ENCODE measurements around the gene TMEM207. TPM values are rescaled to one million over a fixed set of nuclear protein-coding genes. Genes with fewer than 3 reads are reported as not detected.

The TMEM207 gene
- total RNA-seq, 1 experiment from 2014 or later = not detected

GRCh38 chr3:190388703-190389102 is 61.0 kb downstream of the TMEM207 start:
- TF ChIP-seq CTCF (conservative IDR thresholded peaks at IDR 0.05) = no peak
- WGBS (ENCODE audit: extremely low coverage, insufficient read length, low lambda C conversion rate) = no CpG with 5 or more reads among the region's 3 CpGs

More at GRCh38 chr3:190388703-190389102, 61.0 kb downstream of the TMEM207 start:
- no peak overlapping the region for H2BK5ac ChIP-seq (ENCODE audit: insufficient read length, low read length)
- no peak overlapping the region for H3K9ac ChIP-seq (ENCODE audit: extremely low read depth, insufficient read length, low read length)
- no peak overlapping the region for H2AFZ ChIP-seq (ENCODE audit: low read length)
- H2BK12ac ChIP-seq (ENCODE audit: insufficient read length, low read depth, low read length) = no peak overlapping the region
- H3K4me3 Mint-ChIP-seq = no peak overlapping the region
- no peaks in the 10 kb centered on the region for H3K36me3 Mint-ChIP-seq (ENCODE audit: insufficient read depth in 1 of 3, low read depth in 3 of 3)
- no peaks in the 10 kb centered on the region for H3K27me3 Mint-ChIP-seq (ENCODE audit: low read depth)
- no peaks in the 10 kb centered on the region for H4K20me1 ChIP-seq (ENCODE audit: control insufficient read depth, insufficient read depth, insufficient read length)
- H3K27me3 ChIP-seq (ENCODE audit: insufficient read depth, low read length) = no peaks in the 10 kb centered on the region
- H3K27ac Mint-ChIP-seq = no peak overlapping the region
- no peaks in the 10 kb centered on the region for H3K9me3 Mint-ChIP-seq
- no peak for DNase-seq
- no peak overlapping the region for H2BK20ac ChIP-seq (ENCODE audit: low read depth, low read length, poor library complexity, severe bottlenecking)
- no peak overlapping the region for H3K4ac ChIP-seq (ENCODE audit: low read depth, low read length)
- H4K8ac ChIP-seq (replicated peaks; ENCODE audit: insufficient read length, low read depth, low read length) = no peak overlapping the region
- no peaks in the 10 kb centered on the region for H3K79me1 ChIP-seq (ENCODE audit: insufficient read depth, low read depth, low read length, poor library complexity, severe bottlenecking)
- no peaks in the 10 kb centered on the region for H3K23me2 ChIP-seq (ENCODE audit: insufficient read length, low read depth, low read length, poor library complexity, severe bottlenecking)
- no peak overlapping the region for H2AK5ac ChIP-seq (ENCODE audit: insufficient read length, low read length)
- no peak overlapping the region for H2BK120ac ChIP-seq (ENCODE audit: low read depth, low read length, poor library complexity, severe bottlenecking)
- no peak overlapping the region for H3K4me2 ChIP-seq (ENCODE audit: insufficient read depth, insufficient read length, low read length)
- no peak overlapping the region for H3K18ac ChIP-seq (ENCODE audit: insufficient read length, low read depth, low read length)
- H3K14ac ChIP-seq (ENCODE audit: insufficient read depth, low read length) = no peak overlapping the region
- no peak overlapping the region for H3T11ph ChIP-seq (ENCODE audit: low read length)
- no peaks in the 10 kb centered on the region for H3K4me1 ChIP-seq (ENCODE audit: insufficient read depth, low read length)
- H3K79me2 ChIP-seq (ENCODE audit: insufficient read depth, low read length) = no peaks in the 10 kb centered on the region
- no peaks in the 10 kb centered on the region for H3K9me3 ChIP-seq (ENCODE audit: control insufficient read depth, low read depth, low read length)
- H2BK15ac ChIP-seq (ENCODE audit: low read depth, low read length) = no peak overlapping the region
- H3K4me1 Mint-ChIP-seq = no peaks in the 10 kb centered on the region
- no peak overlapping the region for H4K5ac ChIP-seq (ENCODE audit: insufficient read length, low read depth, low read length)
- H3K56ac ChIP-seq (ENCODE audit: insufficient read length, low read depth, low read length) = no peak overlapping the region
- no peak overlapping the region for H4K91ac ChIP-seq (ENCODE audit: insufficient read length, low read depth, low read length)
- H3K23ac ChIP-seq (ENCODE audit: insufficient read length, low read depth, low read length) = no peak overlapping the region
- H3K27ac ChIP-seq (ENCODE audit: insufficient read length, low read depth, low read length) = no peak overlapping the region
